Smooth muscle cell of the brain vasculature (primary cell): ENCODE measurements around the gene KIF21A.
"Not testable (repeated sequence)": the region's sequence is repeated elsewhere in the genome, so short reads cannot be mapped to it uniquely, and the experiment has no call there.

Experiments used
- DNase-seq: peaks from one replicate; pipeline ENCODE4 v3.0.0-alpha.2; 2012; ENCODE audit warnings: low read depth, low spot score

The KIF21A gene, protein sequence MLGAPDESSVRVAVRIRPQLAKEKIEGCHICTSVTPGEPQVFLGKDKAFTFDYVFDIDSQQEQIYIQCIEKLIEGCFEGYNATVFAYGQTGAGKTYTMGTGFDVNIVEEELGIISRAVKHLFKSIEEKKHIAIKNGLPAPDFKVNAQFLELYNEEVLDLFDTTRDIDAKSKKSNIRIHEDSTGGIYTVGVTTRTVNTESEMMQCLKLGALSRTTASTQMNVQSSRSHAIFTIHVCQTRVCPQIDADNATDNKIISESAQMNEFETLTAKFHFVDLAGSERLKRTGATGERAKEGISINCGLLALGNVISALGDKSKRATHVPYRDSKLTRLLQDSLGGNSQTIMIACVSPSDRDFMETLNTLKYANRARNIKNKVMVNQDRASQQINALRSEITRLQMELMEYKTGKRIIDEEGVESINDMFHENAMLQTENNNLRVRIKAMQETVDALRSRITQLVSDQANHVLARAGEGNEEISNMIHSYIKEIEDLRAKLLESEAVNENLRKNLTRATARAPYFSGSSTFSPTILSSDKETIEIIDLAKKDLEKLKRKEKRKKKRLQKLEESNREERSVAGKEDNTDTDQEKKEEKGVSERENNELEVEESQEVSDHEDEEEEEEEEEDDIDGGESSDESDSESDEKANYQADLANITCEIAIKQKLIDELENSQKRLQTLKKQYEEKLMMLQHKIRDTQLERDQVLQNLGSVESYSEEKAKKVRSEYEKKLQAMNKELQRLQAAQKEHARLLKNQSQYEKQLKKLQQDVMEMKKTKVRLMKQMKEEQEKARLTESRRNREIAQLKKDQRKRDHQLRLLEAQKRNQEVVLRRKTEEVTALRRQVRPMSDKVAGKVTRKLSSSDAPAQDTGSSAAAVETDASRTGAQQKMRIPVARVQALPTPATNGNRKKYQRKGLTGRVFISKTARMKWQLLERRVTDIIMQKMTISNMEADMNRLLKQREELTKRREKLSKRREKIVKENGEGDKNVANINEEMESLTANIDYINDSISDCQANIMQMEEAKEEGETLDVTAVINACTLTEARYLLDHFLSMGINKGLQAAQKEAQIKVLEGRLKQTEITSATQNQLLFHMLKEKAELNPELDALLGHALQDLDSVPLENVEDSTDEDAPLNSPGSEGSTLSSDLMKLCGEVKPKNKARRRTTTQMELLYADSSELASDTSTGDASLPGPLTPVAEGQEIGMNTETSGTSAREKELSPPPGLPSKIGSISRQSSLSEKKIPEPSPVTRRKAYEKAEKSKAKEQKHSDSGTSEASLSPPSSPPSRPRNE (N-terminal part only)

DNA sequence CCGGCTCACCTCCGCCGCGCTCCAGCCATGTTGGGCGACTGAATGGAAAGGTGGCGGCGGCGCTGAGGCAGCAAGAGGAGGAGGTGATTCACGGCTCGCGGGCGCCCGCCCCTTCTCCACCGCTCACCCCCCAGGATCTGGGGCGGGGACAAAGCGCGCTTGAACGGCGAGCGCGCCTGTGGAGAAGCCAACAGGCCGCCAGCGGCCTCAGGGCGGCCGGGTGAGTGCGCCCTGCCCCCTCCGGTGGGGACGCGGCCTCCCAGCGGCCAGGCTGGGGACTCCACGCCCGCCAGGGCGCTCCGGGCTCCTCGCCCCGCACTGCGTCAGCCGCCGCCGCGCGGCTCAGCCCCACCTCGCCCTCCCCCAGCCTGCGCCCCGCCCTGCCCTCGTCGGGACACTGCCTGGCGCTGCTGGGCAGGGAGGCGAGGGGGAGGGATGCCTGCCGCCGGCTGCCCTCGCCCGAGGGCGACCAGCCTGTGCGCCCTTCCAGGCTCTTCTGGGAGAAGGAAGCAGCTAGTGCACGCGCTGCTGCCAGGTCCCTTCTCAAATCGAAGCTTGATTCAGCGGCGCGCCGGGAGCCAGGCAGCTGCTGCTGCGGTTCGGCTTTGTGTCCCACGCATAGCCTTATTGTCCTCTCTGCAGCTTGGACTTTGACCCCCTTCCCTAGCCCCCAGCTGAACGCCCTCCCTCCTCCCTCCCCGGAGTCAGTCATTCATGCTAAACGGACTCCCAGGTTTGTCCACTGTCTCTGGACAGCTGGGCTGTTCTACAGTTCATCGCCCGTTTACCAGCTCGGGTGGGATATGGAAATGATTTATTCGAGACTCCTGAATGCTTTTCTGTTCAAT lies at the start of gene KIF21A:
Gene KIF21A, minus strand, starts transcription at position 40 of the 848 bp plus-strand sequence. CDS start 150 bp downstream, outside the sequence.
- DNase-seq, result peak; percentile 23

DNA sequence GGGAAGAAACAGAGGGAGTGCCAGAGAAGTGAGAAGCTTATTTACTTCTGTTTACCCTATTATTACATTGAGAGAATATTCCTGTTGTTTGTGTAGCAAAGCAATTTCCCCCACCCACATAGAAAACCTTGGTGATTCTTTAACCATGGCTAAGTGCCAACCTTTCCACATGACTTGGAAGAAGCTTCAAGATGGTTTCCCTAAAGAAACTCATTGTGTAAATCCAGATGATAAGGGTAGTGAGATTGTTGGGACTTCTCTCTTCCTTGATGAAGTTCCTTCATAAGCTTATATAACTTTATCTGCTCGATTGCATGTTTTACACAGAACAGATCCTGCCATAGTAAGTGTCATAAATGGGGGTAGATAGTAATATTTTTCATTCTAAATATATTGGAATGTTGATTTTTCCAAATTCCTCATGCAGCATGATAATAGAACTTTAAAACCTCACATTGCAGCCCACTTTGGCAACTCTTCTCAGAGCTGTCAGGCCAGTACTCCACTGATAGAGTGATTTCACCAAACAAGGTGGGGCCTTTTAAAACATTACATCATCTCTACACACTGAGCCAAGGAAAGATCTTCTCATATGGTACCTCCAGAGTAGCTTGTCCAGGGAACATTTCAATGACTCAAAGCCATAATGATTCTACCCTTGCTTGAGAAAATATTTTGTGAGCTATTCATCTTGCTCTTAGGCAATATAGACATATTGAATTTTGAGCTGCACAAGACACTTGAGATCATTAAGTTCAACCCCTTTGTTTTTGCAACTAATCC lies 47.8 kb upstream of the KIF21A start:
- DNase-seq, result no peak

DNA sequence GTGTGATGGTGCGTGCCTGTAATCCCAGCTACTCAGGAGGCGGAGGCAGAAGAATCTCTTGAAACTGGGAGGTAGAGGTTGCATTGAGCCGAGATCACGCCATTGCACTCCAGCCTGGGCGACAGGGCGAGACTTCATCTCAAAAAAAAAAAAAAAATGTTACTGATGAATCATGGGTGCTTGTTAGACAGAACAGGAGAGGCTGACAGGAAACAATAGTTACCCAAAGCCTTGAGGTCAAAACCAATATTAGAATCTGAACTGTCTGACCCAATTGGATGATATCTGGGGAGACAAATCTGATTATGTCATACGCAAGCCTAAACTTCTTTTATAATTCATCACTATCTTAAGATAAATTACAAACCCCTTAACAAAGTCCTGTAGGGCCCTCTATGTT lies 40.7 kb upstream of the KIF21A start:
- no peak for DNase-seq

DNA sequence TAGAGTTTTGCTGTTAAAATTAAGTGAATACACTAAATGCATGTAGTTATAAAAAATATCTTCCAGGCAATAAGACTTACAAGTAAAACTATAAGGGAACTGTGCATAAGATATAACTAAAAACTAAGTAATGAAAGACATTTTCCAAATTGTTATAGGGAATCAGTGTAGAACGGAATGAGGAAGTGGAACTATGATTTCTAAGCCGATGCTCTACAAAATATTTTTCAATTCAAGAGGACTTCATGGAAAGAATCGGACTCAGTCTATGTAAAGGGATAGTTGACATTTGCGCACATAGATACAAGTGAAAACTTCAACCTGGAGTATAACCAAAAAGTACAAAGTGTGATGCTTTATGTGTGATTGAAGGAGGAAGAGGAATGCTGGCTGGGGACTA lies 40.1 kb upstream of the KIF21A start:
- no peak for DNase-seq

DNA sequence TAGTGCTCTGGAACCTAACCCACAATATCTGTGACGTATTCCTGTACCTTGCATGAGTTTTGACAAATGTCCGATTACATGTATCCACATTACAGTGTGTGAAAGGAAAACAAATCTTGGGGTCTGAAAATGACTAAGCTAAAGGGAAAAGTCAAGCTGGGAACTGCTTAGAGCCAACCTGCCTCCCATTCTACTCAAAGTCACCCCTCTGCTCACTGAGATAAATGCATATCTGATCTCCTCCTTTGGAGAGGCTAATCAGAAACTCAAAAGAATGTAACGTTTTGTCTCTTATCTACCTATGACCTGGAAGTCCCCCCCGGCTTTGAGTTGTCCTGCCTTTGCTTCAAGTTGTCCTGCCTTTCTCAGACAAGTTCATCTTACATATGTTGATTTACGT lies 34.0 kb upstream of the KIF21A start:
- DNase-seq, result no peak

DNA sequence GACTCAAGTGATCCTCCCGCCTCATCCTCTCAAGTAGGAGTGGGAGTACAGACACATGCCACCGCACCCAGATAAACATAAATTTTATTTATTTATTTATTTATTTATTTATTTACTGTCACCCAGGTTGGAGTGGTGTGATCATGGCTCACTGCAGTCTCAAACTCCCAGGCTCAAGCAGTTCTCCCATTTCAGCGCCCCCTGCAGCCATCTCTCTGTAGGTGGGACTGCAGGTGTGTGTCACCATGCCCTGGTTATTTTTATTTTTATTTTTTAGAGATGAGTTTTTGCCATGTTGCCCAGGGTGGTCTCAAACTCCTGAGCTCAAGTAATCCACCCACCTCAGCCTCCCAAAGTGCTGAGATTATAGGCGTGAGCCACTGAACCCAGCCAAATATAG lies 33.2 kb upstream of the KIF21A start:
- no peak for DNase-seq

DNA sequence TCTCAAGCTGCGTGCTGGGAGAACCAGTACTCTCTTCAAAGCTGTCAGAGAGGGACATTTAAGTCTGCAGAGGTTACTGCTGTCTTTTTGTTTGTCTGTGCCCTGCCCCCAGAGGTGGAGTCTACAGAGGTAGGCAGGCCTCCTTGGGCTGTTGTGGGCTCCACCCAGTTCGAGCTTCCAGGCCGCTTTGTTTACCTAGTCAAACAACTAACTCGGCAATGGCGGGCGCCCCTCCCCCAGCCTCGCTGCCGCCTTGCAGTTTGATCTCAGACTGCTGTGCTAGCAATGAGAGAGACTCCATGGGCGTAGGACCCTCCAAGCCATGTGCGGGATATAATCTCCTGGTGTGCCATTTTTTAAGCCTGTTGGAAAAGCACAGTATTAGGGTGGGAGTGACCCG lies 32.2 kb upstream of the KIF21A start:
- not testable (repeated sequence) for DNase-seq

DNA sequence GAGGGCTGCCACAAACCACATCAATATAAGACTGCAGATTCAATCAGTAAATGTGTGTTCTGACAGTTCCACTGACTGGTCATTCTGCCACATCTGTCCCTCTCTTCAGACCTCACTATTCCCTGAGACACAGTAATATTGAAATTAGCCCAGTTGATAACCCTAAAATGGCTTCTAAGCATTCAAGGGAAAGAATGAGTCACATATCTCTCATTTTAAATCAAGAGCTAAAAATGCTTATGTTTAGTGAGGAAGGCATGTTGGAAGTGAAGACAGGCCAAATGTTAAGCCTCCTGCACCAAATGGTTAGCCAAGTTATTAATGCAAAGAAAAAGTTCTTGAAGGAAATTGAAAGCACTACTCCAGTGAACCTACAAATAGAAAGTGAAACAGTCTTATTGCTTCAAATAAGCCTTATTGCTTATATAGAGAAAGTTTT lies 24.5 kb upstream of the KIF21A start:
- no peak for DNase-seq

DNA sequence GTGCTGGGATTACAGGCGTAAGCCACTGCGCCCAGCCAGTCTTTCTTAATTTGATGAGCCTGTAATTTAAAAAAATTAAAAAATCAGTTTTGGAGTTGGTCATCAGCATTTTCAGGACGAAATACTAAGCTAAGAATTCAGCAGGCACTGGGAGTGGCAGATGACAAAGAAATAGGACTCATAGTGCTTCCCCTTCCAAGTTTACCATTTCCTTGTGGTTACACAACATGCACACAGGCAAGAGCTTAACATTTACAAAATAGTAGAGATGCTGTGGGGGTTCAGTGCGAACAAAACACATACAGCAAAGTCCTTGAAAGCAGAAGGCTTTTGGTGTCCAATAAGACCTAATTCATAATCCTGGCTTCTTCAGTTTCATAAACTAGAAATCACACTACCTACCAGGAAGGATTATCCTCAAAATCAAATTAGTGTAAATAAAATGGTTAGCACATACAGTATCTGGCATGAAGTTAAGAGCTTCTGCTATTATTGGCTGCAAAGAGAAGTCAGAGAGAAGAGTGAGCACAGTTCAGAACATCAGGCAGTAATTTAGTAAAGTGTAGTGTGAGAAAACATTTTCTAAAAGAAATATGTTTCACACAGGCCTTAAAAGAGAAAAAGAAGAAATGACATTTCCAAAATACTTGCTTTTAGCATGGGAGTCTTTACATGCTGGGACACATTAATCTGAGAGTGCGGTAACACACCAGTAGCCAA lies 22.2 kb upstream of the KIF21A start:
- DNase-seq, result no peak

DNA sequence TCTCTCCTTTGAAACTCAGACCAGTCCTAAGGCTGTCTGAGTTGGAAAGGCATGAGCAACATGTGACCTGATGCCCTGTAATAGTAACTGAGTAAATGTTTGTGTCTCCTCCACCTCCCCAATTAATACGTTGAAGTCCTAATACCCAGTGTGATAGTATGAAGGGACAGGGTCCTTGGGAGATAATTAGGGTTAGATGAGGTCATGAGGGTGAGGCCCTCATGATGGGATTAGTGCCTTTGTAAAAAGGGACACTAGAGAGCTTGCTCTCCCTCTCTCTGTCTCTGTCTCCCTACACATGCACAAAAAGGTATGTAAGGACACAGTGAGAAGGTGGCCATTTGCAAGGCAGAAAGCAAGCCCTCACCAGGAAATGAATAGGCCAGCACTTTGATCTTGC lies 18.1 kb upstream of the KIF21A start:
- no peak for DNase-seq

DNA sequence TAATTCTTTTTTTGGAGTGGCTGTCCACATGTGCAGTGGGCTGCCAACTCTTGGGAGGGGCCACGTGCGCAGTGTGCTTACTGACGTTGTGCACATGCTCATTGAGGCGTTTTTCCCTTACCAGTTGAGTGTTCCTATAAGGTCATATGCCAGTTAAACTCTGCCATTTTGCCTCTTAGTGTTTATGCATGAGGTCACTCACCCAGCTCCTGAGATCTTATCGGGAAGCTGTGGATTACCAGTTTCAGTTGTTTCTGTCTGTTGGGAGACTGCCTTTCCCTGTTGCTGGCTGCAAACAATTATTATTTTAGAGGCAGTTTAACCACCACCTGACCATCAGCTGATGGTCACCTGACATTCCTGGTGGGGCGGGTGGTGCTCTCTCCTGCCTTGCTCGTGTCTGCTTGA lies 16.1 kb upstream of the KIF21A start:
- no peak for DNase-seq

DNA sequence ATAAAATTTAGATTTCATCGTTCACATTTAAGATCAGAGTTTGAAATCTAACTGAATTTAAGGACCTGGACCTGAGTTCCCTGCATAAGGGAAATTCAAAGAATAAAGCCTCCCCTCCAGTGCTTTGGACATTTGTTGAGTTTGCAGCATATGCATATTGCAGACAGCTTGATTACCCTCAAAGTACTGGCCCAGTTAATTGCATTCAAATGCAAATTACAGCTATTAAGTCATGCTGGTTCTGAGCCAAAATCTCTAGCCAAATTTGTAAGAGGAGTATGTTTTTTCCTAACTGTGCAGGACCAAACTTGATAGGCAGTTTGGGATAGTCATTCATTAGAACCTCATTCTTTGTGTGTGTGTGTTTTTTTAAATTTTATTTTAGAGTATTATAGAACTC lies 9.1 kb upstream of the KIF21A start:
- DNase-seq, result no peak

DNA sequence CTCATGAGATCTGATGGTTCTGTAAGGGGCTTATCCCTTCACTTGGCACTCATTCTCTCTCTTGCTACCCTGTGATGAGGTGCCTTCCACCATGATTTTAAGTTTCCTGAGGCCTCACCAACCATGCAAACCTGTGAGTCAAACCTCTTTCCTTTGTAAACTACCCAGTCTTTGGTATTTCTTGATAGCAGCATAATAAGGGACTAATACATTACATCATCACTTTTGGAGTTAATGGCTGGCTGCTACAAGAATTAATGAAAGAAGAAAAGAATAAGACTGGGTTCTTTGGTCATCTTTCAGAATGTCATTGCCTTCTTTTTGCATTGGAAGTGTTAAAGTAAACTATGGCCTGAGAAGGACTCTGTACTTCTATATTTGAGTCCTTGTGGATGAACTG lies 5.1 kb upstream of the KIF21A start:
- DNase-seq, result no peak

DNA sequence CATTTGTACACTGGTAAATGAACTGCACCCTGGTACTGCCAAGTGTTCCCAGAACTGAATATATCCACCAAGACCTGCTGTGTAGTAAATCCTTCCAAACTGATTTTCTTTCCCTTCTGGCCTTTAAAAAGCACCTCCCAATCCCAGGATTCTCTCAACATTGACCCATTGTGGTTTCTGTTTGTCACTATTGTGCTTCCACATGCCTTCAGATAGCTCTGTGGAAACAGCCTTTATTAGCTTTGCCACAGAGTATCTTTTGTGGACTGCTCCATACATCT lies 949 bp upstream of the KIF21A start:
- DNase-seq, result no peak

DNA sequence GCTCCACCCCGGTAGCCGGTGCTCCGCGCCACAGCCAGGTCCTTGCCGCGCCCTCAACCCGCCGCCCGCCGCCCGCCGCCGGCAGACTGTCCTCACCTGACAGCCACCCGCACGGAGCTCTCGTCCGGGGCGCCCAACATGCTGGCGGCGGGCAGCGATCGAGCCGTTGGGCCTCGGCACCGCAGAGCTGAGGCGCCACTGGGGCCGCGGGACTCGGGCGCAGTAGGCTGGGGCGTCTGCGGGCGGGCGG lies 164 bp downstream of the KIF21A start:
- no peak for DNase-seq

DNA sequence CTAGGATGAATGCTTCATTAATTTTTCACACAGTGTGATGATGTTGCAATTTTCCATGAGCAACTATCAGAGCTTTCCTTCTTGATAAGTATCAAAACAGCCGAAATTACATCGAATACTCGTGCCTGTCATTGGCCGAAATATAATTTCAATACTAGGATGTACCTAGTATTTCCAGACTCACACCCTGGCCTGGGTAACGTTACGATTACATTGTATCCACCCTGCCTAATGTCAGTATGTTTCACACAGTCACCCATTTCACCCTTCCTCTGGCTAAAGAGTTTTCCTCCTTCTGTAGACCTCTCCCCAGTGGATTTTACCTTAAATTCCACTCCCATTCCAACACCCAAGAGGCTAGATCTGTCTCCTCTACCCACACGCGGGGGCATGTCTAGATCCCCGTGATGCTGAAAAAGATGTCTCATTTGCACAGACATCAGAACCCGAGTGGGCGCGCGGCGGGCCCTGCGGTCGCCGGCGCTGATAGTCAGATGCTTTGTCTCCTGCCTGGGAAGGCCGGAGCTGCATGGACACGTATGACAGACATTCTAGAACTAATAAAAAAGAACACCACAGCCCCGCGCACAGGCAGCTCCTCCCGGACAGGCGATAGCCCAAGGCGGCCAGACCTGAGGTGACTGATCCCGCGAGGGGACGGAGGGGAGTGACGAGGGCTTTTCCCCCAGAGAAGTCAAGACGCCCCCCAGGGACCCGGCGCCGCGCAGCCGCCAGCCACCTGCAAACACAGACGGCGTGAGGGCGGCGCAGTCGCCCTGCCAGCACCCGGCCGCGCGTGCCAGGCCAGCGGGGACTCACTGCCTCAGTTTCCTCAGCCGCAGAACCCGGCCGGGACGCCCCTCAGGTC lies 723 bp downstream of the KIF21A start:
- no peak for DNase-seq

DNA sequence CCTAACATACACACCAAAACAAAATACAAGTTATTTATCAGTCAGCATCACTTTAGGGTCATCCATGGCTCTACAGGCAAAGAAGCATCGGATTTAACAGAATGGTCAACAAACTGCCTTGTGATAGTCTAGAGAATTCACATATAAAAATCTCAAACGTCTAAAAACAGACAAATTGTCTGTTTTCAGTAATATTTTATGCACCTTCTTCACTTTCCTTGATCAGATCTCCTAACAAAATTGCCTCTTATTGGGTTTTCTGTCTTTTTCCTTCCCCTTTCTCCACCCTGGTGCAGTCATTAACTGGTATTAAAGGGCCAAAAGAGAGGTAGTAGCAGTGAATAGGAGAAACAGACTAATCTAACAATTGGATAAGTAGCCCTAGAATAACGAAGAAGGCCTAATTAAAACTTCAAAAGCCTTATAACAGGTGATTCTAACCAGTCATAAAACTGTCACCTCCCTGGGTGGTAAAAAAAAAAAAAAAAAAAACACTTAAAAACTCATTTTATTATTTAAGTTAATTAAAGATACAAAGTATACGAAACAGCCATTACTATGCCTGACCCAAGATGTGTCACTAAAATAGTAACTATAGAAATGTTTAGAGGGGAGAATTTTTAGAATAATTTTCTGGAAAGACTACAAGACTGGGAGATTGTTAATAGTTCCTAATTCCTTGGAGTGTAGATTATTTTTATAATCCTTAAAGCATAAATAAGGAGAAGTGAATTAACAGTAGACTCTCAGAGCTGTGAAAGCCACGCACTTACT lies 1.5 kb downstream of the KIF21A start:
- DNase-seq, result no peak

DNA sequence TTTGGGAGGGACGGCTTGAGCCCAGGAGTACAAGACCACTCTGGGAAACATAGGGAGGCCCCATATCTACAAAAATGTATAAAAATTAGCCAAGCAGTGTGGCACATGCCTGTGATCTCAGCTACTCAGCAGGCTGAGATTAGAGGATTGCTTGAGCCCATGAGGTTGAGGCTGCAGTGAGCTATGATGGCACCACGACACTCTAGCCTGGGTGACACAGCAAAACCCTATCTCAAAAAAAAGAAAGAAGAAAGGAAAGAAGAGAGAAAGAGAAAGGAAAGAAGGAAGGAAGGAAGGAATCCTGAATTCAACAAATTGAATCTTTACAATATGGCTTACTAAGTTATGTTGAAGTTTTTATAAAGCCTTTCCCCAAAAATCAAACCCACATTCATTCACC lies 2.1 kb downstream of the KIF21A start:
- no peak for DNase-seq
